HepG2 (cell line): ENCODE results near the gene RUNX3. TPM values are rescaled to one million over a fixed set of nuclear protein-coding genes. Genes with fewer than 3 reads are reported as not detected.
A peak's percentile ranks its signal among the peaks of the same experiment; 100 is the strongest.

Source experiments
- GATAD2A ChIP-seq: IDR thresholded peaks from 2 replicates; pipeline ENCODE4 v1.6.1; 2016
- GFI1 ChIP-seq: sonication (generic); formaldehyde crosslinking; IDR thresholded peaks from 2 replicates; pipeline ENCODE4 v1.5.0; 2020; ENCODE audit warnings: missing genetic modification reagents, mild to moderate bottlenecking, borderline replicate concordance
- HDAC1 ChIP-seq: sonication (generic); formaldehyde crosslinking; IDR thresholded peaks from 2 replicates; pipeline ENCODE4 v1.5.1; 2020; ENCODE audit warnings: mild to moderate bottlenecking, missing genetic modification reagents
- HOXD1 ChIP-seq: sonication (generic); formaldehyde crosslinking; IDR thresholded peaks from 2 replicates; pipeline ENCODE4 v1.5.0; 2020; ENCODE audit warnings: missing genetic modification reagents
- PHF21A ChIP-seq: sonication (generic); formaldehyde crosslinking; IDR thresholded peaks from 2 replicates; pipeline ENCODE4 v1.5.0; 2020; ENCODE audit warnings: mild to moderate bottlenecking, missing genetic modification reagents
- SIX4 ChIP-seq: sonication (generic); formaldehyde crosslinking; IDR thresholded peaks from 2 replicates; pipeline ENCODE4 v1.4.0; 2020; ENCODE audit warnings: missing genetic modification reagents
- SOX6 ChIP-seq, 2 experiments: fragments of 450-650 bp in 1 of 2; sonication (generic) in 1 of 2; formaldehyde crosslinking in 1 of 2; IDR thresholded peaks; 2 replicates each; pipeline versions ENCODE4 v1.4.0 to v1.6.1; 2017 to 2020; ENCODE audit warnings: antibody characterized with exemption in 1 of 2, mild to moderate bottlenecking in 1 of 2, missing genetic modification reagents in 1 of 2
- SP5 ChIP-seq: IDR thresholded peaks from 2 replicates; pipeline ENCODE4 v1.6.1; 2016; ENCODE audit warnings: low read depth, borderline replicate concordance
- TMF1 ChIP-seq: sonication (generic); formaldehyde crosslinking; IDR thresholded peaks from 2 replicates; pipeline ENCODE4 v1.8.1; 2022; ENCODE audit warnings: low read depth, missing genetic modification reagents
- U2AF1 ChIP-seq: fragments of 200-400 bp; formaldehyde crosslinking; optimal IDR thresholded peaks from 2 replicates; pipeline ENCODE3; 2017; ENCODE audit warnings: mild to moderate bottlenecking, low read depth, low read length
- ZBTB7A ChIP-seq: sonication (generic); formaldehyde crosslinking; IDR thresholded peaks from 2 replicates; pipeline ENCODE4 v1.8.0; 2022; ENCODE audit warnings: mild to moderate bottlenecking, missing genetic modification reagents
- ZBTB7B ChIP-seq: sonication (generic); formaldehyde crosslinking; IDR thresholded peaks from 2 replicates; pipeline ENCODE4 v1.4.0; 2020; ENCODE audit warnings: missing genetic modification reagents
- ZMYM4 ChIP-seq: sonication (generic); formaldehyde crosslinking; IDR thresholded peaks from 2 replicates; pipeline ENCODE4 v1.8.1; 2023; ENCODE audit warnings: mild to moderate bottlenecking, missing genetic modification reagents
- polyA plus RNA-seq, 8 experiments: library from polyadenylated mRNA; depleted of rRNA in 3 of 8; stranded (reverse) in 7 of 8; unstranded in 1 of 8; fragments of >200 nt; fragmentation: Illumina TruSeq in 4 of 8; extraction: Trizol in 4 of 8; gene quantifications; 2 replicates each; pipeline versions ENCODE4 v1.2.1 to v1.2.3, GENCODE V29; 2011 to 2016; ENCODE audit warnings: low read depth in 4 of 8, missing spikeins in 1 of 8, mixed read lengths in 1 of 8; ENCODE audit not compliant: insufficient read depth in 1 of 8
- total RNA-seq, 5 experiments: library from RNA; depleted of rRNA; stranded (reverse); fragments of >200 nt; fragmentation: Illumina TruSeq; extraction: Trizol; gene quantifications; 2 replicates each; pipeline ENCODE4 v1.2.3, GENCODE V29; 2016; ENCODE audit warnings: low read depth in 1 of 5
- TF ChIP-seq, protein P1 (sequence below): IDR thresholded peaks from 2 replicates; pipeline ENCODE4 v1.4.0; 2020; ENCODE audit warnings: mild to moderate bottlenecking, missing genetic modification reagents
- TF ChIP-seq, protein P2 (sequence below): sonication (generic); formaldehyde crosslinking; IDR thresholded peaks from 2 replicates; pipeline ENCODE4 v1.4.0; 2020; ENCODE audit warnings: missing genetic modification reagents
- TF ChIP-seq, protein P3 (sequence below): IDR thresholded peaks from 2 replicates; pipeline ENCODE4 v1.6.1; 2016; ENCODE audit warnings: missing compliant biosample characterization, missing genetic modification reagents, borderline replicate concordance
- TF ChIP-seq, protein P4 (sequence below): sonication (generic); formaldehyde crosslinking; IDR thresholded peaks from 2 replicates; pipeline ENCODE4 v1.4.0; 2020; ENCODE audit warnings: missing genetic modification reagents, low read depth, mild to moderate bottlenecking, borderline replicate concordance
- TF ChIP-seq, protein P5 (sequence below): sonication (generic); formaldehyde crosslinking; IDR thresholded peaks from 2 replicates; pipeline ENCODE4 v1.4.0; 2020; ENCODE audit warnings: low read depth, mild to moderate bottlenecking, missing genetic modification reagents
- TF ChIP-seq, protein P6 (sequence below): sonication (generic); formaldehyde crosslinking; IDR thresholded peaks from 2 replicates; pipeline ENCODE4 v1.4.0; 2020; ENCODE audit warnings: missing genetic modification reagents, borderline replicate concordance

RUNX3 gene
- total and polyA plus RNA-seq, 2 of the 13 experiments (the other 11 are each of a cell fraction or from before 2014, with no cell fraction given), result 0.04 to 0.22 TPM

DNA sequence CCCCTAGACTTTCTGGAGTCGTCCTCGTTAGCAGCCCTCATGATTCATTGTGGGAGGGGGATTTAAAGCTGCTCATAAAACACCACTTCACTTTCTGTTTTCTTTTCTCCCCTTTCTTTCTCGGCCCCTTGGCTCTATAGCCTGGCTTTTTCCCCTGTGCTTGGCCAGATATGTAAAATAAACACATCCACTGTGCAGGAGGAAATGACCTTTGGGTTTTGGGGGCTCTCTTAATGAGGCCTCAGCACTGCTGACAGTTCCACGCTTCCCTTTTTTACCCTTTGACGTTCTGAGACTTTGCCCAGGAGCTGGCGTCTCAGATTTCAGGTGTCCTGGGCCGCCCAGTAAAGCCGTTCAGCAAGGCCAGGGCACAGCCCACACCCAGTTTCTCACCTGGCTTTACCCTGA lies 65.7 kb downstream of the RUNX3 start (continued):
- TF ChIP-seq, protein P1, sequence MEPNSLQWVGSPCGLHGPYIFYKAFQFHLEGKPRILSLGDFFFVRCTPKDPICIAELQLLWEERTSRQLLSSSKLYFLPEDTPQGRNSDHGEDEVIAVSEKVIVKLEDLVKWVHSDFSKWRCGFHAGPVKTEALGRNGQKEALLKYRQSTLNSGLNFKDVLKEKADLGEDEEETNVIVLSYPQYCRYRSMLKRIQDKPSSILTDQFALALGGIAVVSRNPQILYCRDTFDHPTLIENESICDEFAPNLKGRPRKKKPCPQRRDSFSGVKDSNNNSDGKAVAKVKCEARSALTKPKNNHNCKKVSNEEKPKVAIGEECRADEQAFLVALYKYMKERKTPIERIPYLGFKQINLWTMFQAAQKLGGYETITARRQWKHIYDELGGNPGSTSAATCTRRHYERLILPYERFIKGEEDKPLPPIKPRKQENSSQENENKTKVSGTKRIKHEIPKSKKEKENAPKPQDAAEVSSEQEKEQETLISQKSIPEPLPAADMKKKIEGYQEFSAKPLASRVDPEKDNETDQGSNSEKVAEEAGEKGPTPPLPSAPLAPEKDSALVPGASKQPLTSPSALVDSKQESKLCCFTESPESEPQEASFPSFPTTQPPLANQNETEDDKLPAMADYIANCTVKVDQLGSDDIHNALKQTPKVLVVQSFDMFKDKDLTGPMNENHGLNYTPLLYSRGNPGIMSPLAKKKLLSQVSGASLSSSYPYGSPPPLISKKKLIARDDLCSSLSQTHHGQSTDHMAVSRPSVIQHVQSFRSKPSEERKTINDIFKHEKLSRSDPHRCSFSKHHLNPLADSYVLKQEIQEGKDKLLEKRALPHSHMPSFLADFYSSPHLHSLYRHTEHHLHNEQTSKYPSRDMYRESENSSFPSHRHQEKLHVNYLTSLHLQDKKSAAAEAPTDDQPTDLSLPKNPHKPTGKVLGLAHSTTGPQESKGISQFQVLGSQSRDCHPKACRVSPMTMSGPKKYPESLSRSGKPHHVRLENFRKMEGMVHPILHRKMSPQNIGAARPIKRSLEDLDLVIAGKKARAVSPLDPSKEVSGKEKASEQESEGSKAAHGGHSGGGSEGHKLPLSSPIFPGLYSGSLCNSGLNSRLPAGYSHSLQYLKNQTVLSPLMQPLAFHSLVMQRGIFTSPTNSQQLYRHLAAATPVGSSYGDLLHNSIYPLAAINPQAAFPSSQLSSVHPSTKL, result peak; percentile 54
- TF ChIP-seq TMF1 (CRISPR knock-in tag) (no peak), HDAC1 (CRISPR knock-in tag) (peak; percentile 62), GATAD2A (CRISPR knock-in tag) (peak; percentile 75), SIX4 (peak; percentile 92), GFI1 (peak; percentile 58; the same call in 1 of the 2 replicates), ZMYM4 (CRISPR knock-in tag) (peak; percentile 29; the same call in 1 of the 2 replicates), SP5 (CRISPR knock-in tag) (peak; percentile 47; the same call in 1 of the 2 replicates), ZBTB7A (CRISPR knock-in tag) (peak; percentile 49; the same call in 1 of the 2 replicates), ZBTB7B (CRISPR knock-in tag) (peak; percentile 97; the same call in 1 of the 2 replicates), U2AF1 (no peak), PHF21A (CRISPR knock-in tag) (peak; percentile 96), SOX6 (IDR thresholded peaks at IDR 0.05) (no peak), SOX6 (CRISPR knock-in tag; IDR thresholded peaks at IDR 0.05) (peak; percentile 64; the same call in 1 of the 2 replicates), HOXD1 (CRISPR knock-in tag) (0 out of 2 replicates have a peak, but pooled peaks have one; percentile 40)
- TF ChIP-seq, protein P2, sequence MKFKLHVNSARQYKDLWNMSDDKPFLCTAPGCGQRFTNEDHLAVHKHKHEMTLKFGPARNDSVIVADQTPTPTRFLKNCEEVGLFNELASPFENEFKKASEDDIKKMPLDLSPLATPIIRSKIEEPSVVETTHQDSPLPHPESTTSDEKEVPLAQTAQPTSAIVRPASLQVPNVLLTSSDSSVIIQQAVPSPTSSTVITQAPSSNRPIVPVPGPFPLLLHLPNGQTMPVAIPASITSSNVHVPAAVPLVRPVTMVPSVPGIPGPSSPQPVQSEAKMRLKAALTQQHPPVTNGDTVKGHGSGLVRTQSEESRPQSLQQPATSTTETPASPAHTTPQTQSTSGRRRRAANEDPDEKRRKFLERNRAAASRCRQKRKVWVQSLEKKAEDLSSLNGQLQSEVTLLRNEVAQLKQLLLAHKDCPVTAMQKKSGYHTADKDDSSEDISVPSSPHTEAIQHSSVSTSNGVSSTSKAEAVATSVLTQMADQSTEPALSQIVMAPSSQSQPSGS (CRISPR knock-in tag), result 0 out of 2 replicates have a peak, but pooled peaks have one; percentile 34
- TF ChIP-seq, protein P3, sequence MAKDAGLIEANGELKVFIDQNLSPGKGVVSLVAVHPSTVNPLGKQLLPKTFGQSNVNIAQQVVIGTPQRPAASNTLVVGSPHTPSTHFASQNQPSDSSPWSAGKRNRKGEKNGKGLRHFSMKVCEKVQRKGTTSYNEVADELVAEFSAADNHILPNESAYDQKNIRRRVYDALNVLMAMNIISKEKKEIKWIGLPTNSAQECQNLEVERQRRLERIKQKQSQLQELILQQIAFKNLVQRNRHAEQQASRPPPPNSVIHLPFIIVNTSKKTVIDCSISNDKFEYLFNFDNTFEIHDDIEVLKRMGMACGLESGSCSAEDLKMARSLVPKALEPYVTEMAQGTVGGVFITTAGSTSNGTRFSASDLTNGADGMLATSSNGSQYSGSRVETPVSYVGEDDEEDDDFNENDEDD (CRISPR knock-in tag), result peak; percentile 28; the same call in 1 of the 2 replicates
- TF ChIP-seq, protein P4, sequence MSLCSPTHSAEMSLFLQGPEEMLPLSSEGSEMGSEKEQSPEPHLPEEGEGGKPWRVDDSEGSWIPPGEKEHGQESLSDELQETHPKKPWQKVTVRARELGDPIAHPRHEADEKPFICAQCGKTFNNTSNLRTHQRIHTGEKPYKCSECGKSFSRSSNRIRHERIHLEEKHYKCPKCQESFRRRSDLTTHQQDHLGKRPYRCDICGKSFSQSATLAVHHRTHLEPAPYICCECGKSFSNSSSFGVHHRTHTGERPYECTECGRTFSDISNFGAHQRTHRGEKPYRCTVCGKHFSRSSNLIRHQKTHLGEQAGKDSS (CRISPR knock-in tag), result no peak
- TF ChIP-seq, protein P5, sequence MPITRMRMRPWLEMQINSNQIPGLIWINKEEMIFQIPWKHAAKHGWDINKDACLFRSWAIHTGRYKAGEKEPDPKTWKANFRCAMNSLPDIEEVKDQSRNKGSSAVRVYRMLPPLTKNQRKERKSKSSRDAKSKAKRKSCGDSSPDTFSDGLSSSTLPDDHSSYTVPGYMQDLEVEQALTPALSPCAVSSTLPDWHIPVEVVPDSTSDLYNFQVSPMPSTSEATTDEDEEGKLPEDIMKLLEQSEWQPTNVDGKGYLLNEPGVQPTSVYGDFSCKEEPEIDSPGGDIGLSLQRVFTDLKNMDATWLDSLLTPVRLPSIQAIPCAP (CRISPR knock-in tag), result 0 out of 2 replicates have a peak, but pooled peaks have one; percentile 63
- TF ChIP-seq, protein P6, sequence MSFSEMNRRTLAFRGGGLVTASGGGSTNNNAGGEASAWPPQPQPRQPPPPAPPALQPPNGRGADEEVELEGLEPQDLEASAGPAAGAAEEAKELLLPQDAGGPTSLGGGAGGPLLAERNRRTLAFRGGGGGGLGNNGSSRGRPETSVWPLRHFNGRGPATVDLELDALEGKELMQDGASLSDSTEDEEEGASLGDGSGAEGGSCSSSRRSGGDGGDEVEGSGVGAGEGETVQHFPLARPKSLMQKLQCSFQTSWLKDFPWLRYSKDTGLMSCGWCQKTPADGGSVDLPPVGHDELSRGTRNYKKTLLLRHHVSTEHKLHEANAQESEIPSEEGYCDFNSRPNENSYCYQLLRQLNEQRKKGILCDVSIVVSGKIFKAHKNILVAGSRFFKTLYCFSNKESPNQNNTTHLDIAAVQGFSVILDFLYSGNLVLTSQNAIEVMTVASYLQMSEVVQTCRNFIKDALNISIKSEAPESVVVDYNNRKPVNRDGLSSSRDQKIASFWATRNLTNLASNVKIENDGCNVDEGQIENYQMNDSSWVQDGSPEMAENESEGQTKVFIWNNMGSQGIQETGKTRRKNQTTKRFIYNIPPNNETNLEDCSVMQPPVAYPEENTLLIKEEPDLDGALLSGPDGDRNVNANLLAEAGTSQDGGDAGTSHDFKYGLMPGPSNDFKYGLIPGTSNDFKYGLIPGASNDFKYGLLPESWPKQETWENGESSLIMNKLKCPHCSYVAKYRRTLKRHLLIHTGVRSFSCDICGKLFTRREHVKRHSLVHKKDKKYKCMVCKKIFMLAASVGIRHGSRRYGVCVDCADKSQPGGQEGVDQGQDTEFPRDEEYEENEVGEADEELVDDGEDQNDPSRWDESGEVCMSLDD (CRISPR knock-in tag), result peak; percentile 91
